Frontal cortex (tissue), 4 donors: ENCODE results near the gene UBE2QL1. TPM values are rescaled to one million over a fixed set of nuclear protein-coding genes. Genes with fewer than 3 reads are reported as not detected.

Source experiments
- DNase-seq, 2 donors: peaks; one replicate each; pipeline ENCODE4 v3.0.0; 2012; ENCODE audit warnings: low spot score in 2 of 2
- FAIRE-seq: peaks from 2 replicates; lab custom pipeline; 2012; peaks lifted over from hg19 to GRCh38; lab: Jason Lieb, UNC
- total RNA-seq: library from RNA; depleted of rRNA; stranded (reverse); fragments of >200 nt; gene quantifications from one replicate; pipeline ENCODE4 v1.2.3, GENCODE V29; 2014
- donor health status: control.
- donor health status: control.
- donor health status: control.

Gene UBE2QL1
- total RNA-seq, 1 donor from 2014 or later, result 39.1 TPM

GRCh38 chr5:6452622-6453504 is 4.2 kb downstream of the UBE2QL1 start:
- FAIRE-seq (no peak), DNase-seq (no peak)

DNA sequence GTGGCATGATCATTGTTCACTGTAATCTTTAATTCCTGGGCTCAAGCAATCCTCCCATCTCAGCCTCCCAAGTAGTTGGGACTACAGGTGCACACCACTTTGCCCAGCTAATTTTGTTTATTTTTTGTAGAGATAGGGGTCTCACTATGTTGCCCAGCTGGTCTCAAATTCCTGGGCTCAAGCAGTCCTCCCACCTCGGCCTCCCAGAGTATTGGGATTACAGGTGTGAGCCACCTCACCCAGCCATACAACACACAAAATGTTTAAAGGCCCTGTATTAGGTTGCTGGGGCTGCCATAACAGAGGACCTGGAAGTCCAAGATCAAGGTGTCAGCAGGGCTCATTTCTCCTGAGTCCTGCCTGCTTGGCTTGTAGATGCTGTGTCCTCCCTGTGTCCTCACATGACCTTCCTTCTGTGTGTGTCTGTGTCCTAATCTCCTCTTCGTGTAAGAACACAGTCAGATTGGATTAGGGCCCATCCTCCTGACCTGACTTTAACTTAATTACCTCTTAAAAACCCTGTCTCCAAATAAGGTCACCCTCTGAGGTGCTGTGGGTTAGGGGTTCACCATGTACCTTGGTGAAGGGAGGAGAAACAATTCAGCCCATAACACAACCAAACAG is 5.4 kb downstream of the UBE2QL1 start:
- no peak for DNase-seq
- no peak for FAIRE-seq

- FAIRE-seq, result no peak
- DNase-seq, result no peak
These were observed 6.0 kb downstream of the UBE2QL1 start for GRCh38 chr5:6454628-6455053.

DNA sequence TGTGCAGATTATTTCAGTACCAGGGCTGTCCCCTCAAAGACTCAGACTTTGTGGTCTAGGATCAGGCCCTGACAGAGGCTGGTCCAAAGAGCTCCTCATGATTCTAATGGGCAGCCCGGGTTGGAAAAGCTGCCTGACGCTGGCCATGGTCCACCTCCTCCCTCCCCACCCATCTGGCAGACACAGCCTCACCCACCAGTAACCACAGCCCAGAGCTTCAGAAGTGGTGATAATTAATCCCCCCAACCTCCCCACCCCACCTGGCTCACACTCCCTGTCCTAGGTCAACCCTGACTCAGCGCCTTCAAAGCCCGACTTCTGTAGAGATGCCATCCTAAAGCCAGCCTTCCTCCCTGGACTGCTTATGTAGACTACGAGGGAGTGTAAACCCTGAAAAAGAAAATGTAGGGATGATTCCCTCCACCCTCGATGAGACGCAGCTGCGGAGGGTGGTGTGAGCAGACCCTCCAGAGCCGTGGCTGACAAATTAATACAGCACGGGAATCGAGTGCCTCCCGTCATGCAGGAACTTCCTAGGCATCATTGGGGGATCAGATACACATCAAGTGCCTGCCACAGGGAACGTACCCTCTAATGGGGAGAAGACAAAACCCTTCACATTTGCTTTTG is 7.0 kb downstream of the UBE2QL1 start:
- FAIRE-seq, result no peak

DNA sequence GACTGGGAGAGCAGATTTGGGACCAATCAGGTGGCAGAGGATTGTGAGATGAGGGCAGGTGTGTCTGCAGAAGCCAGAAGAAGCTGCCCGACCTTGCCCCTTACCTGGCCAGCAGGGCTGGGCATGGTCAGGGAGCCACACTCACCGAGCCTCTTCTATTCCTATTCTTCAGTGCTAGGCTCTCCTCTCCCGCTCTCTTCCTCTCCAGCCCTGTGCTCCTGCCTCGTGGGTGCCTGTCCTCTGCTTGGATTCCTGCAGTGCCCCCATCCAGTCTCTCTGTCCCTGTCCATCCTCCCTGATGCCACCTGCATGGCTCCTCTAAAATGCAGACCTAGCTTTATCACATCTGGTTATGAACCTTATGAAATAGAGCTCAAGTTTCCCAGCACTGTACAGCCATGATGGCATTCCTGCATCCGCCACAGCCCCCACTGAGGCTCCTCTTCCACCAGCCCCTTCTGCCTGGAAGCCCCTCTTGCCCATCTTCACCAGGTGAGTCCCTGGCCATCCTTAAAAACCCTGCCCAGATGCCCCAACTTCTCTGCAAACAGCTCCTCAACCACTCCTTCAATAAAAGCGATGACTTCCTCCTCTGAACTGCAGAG is 8.2 kb downstream of the UBE2QL1 start:
- no peak for FAIRE-seq
- DNase-seq, result no peak

More for the DNA sequence above, 7.0 kb downstream of the UBE2QL1 start:
- DNase-seq, result no peak

GRCh38 chr5:6457592-6457991 is 8.9 kb downstream of the UBE2QL1 start:
- no peak for FAIRE-seq

GRCh38 chr5:6458833-6459232 is 10.2 kb downstream of the UBE2QL1 start:
- no peak for DNase-seq
- FAIRE-seq, result no peak

More at GRCh38 chr5:6457592-6457991, 8.9 kb downstream of the UBE2QL1 start:
- no peak for DNase-seq

DNA sequence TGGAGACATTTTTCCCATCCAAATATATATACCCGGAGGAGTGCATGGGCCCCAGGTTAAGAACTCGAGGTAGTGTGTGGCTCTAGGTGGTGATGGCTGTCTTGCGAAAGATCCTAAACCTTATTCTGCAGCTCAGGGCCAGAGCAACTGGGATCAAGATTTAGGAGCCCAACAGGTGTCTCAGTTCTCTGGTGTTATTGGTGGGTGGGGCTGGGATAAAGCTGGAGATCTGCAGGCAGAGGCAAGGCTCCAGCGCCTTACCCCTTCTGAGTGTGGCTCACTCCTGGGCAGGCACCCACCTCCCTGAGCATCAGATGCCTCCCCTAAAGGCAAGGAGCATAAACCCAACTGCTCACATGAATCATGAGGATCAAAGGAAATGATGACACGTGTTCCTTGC is 11.2 kb downstream of the UBE2QL1 start:
- no peak for FAIRE-seq
- no peak for DNase-seq

DNA sequence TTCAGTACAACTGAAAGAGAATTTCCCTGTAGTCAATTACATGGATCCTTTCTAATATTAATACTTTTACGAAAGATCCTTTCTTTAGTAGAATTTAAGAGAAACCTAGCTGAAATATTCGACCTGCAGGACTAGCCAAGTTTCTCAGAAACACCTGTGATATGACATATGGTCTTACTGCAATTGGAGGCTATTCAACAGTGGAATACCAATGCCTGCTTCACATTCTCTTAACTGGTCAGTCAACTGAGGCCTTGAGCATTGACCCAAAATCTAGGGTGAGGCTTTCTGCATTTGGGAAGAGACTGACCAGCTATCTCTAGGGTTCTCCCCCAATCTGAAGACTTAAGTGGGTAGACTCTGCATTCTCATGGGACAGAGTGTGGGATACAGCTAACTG is 12.3 kb downstream of the UBE2QL1 start:
- no peak for FAIRE-seq
- no peak for DNase-seq

GRCh38 chr5:6461793-6462650 is 13.4 kb downstream of the UBE2QL1 start:
- DNase-seq (no peak), FAIRE-seq (no peak)

DNA sequence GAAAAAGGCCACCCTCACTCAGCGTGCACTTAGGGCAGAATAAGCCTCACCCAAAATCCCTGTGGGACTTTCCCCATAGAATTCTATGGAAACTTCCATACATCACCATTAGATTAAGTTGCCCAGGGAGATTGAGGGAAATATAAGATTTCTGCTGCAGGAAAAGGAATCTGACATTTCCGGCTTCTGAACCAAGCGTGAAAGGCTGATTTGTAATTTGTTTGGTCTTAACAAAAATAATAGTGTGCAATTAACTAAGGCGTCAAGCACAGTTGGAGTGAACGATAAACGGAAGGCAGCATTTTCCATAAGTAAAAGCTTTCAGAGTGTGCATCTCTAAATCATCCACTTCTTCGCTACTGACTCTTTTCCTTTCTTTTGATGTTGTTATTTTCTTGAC is 14.0 kb downstream of the UBE2QL1 start:
- DNase-seq (no peak), FAIRE-seq (no peak)

GRCh38 chr5:6464441-6464840 is 15.8 kb downstream of the UBE2QL1 start:
- DNase-seq (no peak), FAIRE-seq (no peak)

GRCh38 chr5:6465831-6466790 is 17.5 kb downstream of the UBE2QL1 start:
- no peak for FAIRE-seq

DNA sequence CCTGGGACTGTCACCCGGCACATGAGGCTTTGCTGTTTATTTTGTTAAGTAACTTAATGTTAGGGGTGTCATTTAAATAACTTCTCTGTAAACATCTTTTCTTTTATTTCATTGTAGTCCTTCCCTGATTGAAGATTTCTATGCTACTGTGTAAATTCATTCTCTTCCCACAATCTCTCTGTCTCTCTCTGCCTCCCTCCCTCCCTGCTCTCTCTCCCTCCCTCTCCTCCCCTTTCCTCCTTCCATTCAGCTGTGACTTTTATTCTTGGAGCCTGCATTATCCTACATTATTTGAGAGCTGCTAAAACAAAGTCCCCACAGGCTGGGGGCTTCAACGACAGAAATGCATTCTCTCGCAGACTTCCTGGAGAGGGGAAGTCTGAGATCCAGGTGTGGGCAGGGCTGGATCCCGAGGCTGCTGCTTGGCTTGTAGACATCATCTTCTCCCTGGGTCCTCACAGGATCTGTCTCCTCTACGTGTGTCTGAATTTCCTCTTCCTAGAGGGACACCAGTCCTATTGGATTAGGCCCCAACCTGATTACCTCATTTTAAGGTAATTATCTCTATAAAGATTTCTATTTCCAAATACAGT is 18.4 kb downstream of the UBE2QL1 start:
- DNase-seq (no peak), FAIRE-seq (no peak)

More at GRCh38 chr5:6465831-6466790, 17.5 kb downstream of the UBE2QL1 start:
- no peak for DNase-seq

DNA sequence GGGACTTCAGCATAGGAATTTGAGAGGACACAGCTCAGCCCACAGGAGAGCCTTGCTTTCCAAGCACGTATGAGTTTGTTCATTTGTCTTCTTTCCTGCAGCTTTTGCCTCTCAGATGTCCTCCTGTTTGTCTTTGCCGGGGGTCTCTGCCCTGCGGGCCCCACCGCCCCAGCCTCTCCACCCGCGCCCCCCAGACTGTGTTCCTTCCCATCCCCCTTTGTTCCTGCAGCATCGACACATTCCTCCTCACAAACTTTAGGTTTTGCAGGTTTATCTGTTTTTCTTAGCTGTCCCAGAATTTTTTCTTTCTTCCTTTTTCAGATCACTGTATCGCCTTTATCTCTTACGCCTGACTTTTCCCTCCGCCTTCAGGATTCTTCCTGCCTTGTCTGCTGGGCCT is 18.9 kb downstream of the UBE2QL1 start:
- FAIRE-seq (no peak), DNase-seq (no peak)

DNA sequence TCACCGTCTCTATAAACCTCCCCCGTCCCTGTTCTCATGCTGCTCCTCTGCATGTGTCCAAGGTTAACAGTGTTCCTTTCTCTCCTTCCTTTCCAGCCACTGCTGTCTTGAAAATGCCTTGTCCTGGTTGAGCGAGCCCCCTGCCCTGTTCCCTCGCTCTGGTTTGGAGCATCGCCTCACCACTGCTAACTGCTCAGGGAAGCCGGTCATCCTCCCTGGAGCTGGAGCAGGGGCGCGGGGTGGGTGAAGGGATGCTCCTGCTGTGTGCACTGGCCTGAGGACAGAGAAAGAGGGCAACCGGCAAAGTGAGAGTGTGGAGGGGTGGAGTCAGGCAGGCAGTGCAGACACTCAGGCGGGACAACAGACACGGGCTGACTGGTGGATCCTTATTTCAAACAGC is 19.4 kb downstream of the UBE2QL1 start:
- FAIRE-seq (no peak), DNase-seq (no peak)

- DNase-seq (no peak), FAIRE-seq (no peak)
These were observed 20.2 kb downstream of the UBE2QL1 start for GRCh38 chr5:6468870-6469269.

DNA sequence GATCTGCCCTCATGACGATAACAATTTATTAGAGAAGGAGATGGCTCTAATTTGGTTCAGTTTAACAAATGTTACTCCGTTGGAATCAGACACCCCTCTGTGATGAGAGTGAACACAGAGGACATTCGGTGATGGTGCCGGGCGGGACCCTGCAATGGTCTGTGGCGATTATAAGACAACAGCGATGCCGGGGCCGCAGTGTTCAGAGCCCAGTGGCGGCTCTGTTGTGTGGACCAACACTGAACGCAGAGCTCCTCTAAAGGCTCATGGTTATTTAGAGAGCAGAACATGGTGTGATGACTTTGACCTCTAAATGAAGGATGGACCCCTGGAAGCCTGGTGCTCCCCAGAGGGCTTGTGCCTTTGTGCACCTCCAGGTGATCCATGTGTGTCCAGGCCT is 21.2 kb downstream of the UBE2QL1 start:
- FAIRE-seq (no peak), DNase-seq (no peak)
